ENCODE results near the gene TRMO.

The TRMO gene

DNA sequence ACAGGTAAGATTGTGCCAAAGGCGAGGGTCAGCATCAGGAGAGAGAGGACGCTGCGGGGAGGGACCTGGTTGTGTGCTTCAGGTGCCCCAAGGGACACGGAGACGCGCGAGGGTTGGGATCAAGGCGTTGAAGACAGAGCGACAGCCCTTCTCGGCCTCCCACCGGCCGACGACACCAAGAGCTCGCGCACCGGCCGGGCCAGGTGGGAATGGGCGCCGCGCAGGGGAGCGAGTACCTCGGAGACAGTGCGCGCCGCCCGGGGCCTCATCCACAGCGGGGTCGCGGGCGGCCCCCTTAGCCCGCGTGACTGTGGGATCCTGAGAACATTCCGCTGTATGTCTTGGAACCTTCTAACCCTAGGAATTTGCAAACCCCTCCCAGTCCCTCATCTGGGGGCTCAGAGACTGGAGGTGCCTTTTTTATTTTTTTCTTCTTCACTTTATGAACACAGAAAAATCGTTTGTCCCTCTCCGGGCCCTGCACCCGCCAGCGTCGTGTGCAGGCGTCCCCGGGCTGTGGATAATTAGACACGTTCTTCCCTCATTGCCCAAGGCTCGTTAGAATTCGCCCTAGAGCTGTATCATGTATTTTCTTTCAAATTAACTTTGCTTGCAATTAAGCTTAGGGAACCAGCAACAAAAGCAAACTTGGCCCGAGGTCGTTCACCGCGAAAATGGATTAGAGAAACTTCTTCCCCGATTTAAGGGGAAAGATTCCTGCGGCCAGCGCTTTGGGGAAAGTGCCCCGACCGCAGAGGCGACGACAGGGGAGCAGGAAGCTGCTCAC lies 64.5 kb downstream of the TRMO start:
- DNase-seq: no peak

DNA sequence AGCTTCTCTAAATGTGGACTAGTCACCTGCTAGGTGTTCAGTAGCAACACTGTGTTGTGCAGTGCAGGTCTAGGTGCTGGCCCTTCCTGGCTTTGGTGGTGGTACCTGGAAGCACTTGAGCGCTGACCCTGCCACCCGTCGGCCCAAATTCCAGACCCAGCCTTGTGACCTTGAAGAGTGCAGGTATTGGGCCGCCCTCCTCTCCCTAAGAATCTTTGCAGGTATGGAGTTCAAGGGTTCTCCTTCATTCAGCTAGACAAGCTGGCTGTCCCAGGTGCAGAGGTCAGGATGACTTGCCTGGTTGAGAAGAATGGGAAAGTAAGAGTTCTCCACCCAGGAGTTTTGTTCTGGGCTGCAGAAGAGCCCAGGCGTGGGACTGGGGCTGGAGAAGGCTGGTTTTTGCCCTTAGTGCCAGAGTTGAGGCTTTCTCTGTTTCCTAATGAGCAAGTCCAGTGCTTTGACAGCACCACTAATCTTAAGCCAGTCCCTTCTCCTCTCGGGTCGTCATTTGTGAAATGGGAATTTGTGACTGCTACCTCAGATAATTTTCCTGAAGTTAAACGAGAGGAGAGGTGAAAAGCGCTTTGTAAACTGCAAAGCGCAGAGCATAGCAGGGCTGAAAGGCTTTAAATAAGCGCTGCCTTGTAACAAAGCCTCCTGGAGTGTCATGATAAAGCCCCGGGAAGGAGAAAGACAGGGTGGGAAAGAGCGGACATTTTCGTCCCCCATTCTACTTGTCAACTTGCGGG lies 65.3 kb downstream of the TRMO start:
- no peak for DNase-seq

DNA sequence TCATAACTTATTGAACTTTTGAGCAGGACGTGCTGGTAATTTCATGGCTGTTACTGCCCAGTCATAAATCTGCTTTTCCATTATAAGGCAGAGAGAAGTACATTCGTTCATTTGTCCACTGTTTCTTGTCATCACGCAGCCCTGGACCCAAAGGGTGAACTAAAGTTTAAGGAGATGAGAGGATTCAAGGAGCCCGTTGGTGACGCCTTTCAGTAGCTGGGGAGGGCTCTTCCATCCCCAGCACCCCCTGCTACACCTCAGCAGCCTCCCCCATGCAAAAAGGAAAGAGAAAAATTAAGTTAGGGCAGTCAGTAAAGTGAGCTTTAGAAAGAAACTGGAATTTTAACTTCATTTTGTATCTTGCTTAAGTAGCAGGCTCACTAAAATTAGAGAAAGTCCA lies 66.4 kb downstream of the TRMO start:
- DNase-seq: no peak

DNA sequence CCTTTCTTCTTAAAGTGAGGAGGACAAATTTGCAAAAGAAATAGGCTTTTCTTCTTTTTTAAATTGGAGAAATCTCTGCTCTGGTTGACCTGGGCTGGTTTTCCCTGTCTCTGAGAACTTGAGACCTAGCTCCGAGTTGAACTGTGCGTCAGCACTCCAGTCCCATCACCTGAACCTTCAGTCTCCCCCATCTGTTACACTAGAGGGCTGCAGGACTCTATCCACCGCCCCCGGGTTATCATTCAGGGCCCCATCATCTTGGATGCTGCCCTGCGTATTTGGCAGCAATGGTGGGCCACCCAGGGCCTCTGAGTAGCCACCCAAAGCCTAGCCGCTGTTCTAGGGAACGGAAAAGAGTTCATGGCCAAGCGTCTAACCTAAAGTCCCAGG lies 66.8 kb downstream of the TRMO start:
- no peak for DNase-seq

DNA sequence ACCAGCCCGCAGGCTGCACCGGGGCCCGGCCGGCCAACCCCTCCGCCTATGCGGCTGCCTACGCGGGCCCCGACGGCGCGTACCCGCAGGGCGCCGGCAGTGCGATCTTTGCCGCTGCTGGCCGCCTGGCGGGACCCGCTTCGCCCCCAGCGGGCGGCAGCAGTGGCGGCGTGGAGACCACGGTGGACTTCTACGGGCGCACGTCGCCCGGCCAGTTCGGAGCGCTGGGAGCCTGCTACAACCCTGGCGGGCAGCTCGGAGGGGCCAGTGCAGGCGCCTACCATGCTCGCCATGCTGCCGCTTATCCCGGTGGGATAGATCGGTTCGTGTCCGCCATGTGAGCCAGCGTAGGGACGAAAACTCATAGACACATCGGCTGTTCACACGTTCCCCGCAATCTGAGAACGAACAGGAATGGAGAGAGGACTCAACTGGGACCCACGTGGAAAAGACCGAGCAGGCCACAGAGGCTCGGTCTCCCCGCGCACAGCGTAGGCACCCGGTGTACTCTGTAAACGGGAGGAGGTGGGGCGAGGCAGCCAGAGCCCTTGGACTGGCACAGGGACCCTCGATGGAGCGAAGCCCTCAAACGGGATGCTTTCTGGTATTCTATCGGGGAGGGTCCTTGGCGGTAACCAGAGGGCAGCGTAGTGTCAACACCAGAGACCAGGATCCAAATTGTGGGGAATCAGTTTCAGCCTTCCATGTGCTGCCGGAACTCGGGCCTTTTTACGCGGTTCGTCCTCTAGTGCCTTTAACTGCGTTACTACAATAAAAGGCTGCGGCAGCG lies 67.4 kb downstream of the TRMO start:
- no peak for DNase-seq

Measured in NCI-H1105 treated with DMSO at 0.1 percent for 48 hours (cell line).